Ectodermal cell (in vitro differentiated cells): ENCODE data around the gene GPR37.

ENCODE experiments used
- H3K27ac ChIP-seq: 2 replicates; pipeline ENCODE4 v1.7.0; 2013; ENCODE audit warnings: mild to moderate bottlenecking, low read depth, low read length; ENCODE audit not compliant: insufficient read depth, poor library complexity, severe bottlenecking
- H3K27me3 ChIP-seq: 2 replicates; pipeline ENCODE4 v1.7.0; 2013; ENCODE audit warnings: mild to moderate bottlenecking, low read length; ENCODE audit not compliant: insufficient read depth, control insufficient read depth, poor library complexity, severe bottlenecking
- H3K36me3 ChIP-seq: one replicate; pipeline ENCODE4 v1.7.0; 2013; ENCODE audit warnings: low read length; ENCODE audit not compliant: control insufficient read depth, insufficient read depth
- H3K4me1 ChIP-seq: one replicate; pipeline ENCODE4 v1.7.0; 2013; ENCODE audit warnings: low read length; ENCODE audit not compliant: control insufficient read depth, insufficient read depth
- H3K4me3 ChIP-seq: 2 replicates; pipeline ENCODE4 v1.7.0; 2013; ENCODE audit warnings: low read depth, low read length, control low read depth; ENCODE audit not compliant: insufficient read depth
- H3K9me3 ChIP-seq: 2 replicates; pipeline ENCODE4 v1.7.0; 2013; ENCODE audit warnings: mild to moderate bottlenecking, low read length, moderate library complexity; ENCODE audit not compliant: control insufficient read depth
- WGBS, 2 experiments: methylation state at CpG; one replicate each; pipeline ENCODE4 v1.1.7; 2013; ENCODE audit warnings: missing lambda C conversion rate in 2 of 2; 5-methylcytosine and 5-hydroxymethylcytosine counted together

The GPR37 gene

GRCh38 chr7:124737760-124738300 lies 27.8 kb downstream of the GPR37 start:
- no peaks in the 10 kb centered on the region for H3K4me1 ChIP-seq
- H3K4me3 ChIP-seq, result no peak overlapping the region
- H3K9me3 ChIP-seq, result no peaks in the 10 kb centered on the region
- no peaks in the 10 kb centered on the region for H3K36me3 ChIP-seq
- 100% methylated on average over 1 of the region's 2 CpGs for WGBS, 2 experiments
- H3K27me3 ChIP-seq, result no peaks in the 10 kb centered on the region
- H3K27ac ChIP-seq, result no peak overlapping the region

DNA sequence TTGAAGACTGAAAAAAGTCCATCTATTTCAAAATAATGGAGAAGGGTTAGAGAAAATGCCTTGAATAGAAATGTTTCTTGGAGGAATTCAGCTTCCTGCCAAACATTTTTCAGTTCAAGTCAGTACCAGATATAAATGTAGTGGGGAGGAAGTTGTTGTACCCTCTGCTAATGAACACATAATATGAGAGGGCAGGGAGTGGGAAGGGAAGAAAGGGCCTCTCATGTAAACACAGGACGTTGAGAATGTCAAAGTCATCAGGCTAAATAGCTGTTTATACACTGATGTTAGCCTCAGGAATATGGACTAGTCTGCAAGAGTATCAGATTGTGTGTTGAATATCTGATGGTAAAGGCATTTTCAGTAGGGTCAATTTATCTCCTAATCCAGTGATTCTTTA lies 37.0 kb downstream of the GPR37 start:
- Histone ChIP-seq H3K36me3 (no peaks in the 10 kb centered on the region), H3K27ac (no peak overlapping the region), H3K9me3 (no peaks in the 10 kb centered on the region), H3K4me3 (no peak overlapping the region), H3K4me1 (peaks cover 7% of the 10 kb centered on the region), H3K27me3 (no peaks in the 10 kb centered on the region)
- 59 to 76% methylated on average over 1 of the region's 1 CpG for WGBS, 2 experiments

GRCh38 chr7:124724507-124725192 lies 40.9 kb downstream of the GPR37 start:
- 64 to 77% methylated on average over 3 to 4 of the region's 4 CpGs for WGBS, 2 experiments
- Histone ChIP-seq H3K36me3 (no peaks in the 10 kb centered on the region), H3K9me3 (no peaks in the 10 kb centered on the region), H3K27ac (peak overlapping the region; percentile 11), H3K27me3 (no peaks in the 10 kb centered on the region), H3K4me3 (no peak overlapping the region), H3K4me1 (peaks cover 7% of the 10 kb centered on the region)

DNA sequence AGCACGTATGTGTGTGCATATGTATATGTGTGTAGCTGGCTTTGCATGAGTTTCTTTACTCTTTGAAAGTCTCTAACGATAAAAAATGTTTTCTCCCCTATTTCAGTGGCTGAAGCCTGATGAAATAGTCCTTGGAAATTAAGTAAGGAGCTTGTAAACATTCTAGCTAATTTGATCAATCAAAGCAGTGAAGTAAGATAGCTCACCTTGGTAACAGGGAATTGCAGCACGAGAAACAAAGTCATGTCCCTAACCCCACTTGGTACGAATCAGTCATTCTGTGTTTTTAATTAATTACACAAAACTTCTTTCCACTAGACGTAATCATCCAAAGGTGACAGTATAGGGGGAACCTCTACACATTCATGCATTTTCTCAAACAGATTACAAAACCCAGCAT lies 41.5 kb downstream of the GPR37 start:
- no peaks in the 10 kb centered on the region for H3K9me3 ChIP-seq
- H3K36me3 ChIP-seq, result no peaks in the 10 kb centered on the region
- 90 to 93% methylated on average over 5 of the region's 5 CpGs for WGBS, 2 experiments
- H3K27ac ChIP-seq, result peak overlapping the region; percentile 11
- H3K27me3 ChIP-seq, result no peaks in the 10 kb centered on the region
- H3K4me1 ChIP-seq, result peaks cover 7% of the 10 kb centered on the region
- H3K4me3 ChIP-seq, result no peak overlapping the region

DNA sequence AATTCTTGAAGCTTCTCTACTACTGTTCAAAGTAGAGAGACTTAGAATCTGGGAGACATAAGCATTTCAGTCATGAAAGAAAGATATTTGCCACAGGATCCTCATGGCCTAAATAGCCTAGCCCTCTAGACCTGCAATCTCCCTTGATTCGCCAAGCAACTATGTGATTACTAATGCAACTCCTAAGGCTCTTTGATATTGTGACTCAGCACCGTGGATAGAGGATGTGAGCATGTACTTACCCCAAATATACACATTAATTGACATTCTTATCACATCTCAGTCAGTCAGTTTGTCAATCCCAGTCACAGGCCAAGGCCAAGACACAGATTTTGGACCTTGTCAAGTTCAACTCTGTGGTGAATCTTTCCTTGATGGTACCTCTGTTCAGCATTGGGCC lies 42.6 kb downstream of the GPR37 start:
- 83 to 87% methylated on average over 2 of the region's 2 CpGs for WGBS, 2 experiments
- no peak overlapping the region for H3K27ac ChIP-seq
- H3K36me3 ChIP-seq, result no peaks in the 10 kb centered on the region
- H3K4me1 ChIP-seq, result peaks cover 7% of the 10 kb centered on the region
- H3K9me3 ChIP-seq, result no peaks in the 10 kb centered on the region
- no peaks in the 10 kb centered on the region for H3K27me3 ChIP-seq
- H3K4me3 ChIP-seq, result no peak overlapping the region

GRCh38 chr7:124722292-124722691 lies 43.3 kb downstream of the GPR37 start:
- H3K27ac ChIP-seq, result no peak overlapping the region
- H3K4me3 ChIP-seq, result no peak overlapping the region
- H3K4me1 ChIP-seq, result peaks cover 7% of the 10 kb centered on the region
- no peaks in the 10 kb centered on the region for H3K9me3 ChIP-seq
- WGBS, 2 experiments, result 95 to 98% methylated on average over 3 of the region's 3 CpGs
- H3K27me3 ChIP-seq, result no peaks in the 10 kb centered on the region
- H3K36me3 ChIP-seq, result no peaks in the 10 kb centered on the region

GRCh38 chr7:124720195-124720594 lies 45.4 kb downstream of the GPR37 start:
- Histone ChIP-seq H3K4me1 (peaks cover 7% of the 10 kb centered on the region), H3K9me3 (no peaks in the 10 kb centered on the region), H3K36me3 (no peaks in the 10 kb centered on the region), H3K27ac (no peak overlapping the region), H3K4me3 (no peak overlapping the region), H3K27me3 (no peaks in the 10 kb centered on the region)
- 76 to 83% methylated on average over 1 of the region's 1 CpG for WGBS, 2 experiments

GRCh38 chr7:124718032-124718766 lies 47.4 kb downstream of the GPR37 start:
- Histone ChIP-seq H3K9me3 (no peaks in the 10 kb centered on the region), H3K27me3 (no peaks in the 10 kb centered on the region), H3K4me1 (no peaks in the 10 kb centered on the region), H3K36me3 (no peaks in the 10 kb centered on the region), H3K4me3 (no peak overlapping the region), H3K27ac (no peak overlapping the region)
- 92 to 95% methylated on average over 3 to 4 of the region's 4 CpGs for WGBS, 2 experiments

- 83 to 84% methylated on average over 1 of the region's 1 CpG for WGBS, 2 experiments
- H3K4me3 ChIP-seq, result no peak overlapping the region
- H3K36me3 ChIP-seq, result no peaks in the 10 kb centered on the region
- no peaks in the 10 kb centered on the region for H3K9me3 ChIP-seq
- H3K27ac ChIP-seq, result no peak overlapping the region
- H3K4me1 ChIP-seq, result no peaks in the 10 kb centered on the region
- no peaks in the 10 kb centered on the region for H3K27me3 ChIP-seq
Observed at GRCh38 chr7:124716894-124717293, 48.7 kb downstream of the GPR37 start.

DNA sequence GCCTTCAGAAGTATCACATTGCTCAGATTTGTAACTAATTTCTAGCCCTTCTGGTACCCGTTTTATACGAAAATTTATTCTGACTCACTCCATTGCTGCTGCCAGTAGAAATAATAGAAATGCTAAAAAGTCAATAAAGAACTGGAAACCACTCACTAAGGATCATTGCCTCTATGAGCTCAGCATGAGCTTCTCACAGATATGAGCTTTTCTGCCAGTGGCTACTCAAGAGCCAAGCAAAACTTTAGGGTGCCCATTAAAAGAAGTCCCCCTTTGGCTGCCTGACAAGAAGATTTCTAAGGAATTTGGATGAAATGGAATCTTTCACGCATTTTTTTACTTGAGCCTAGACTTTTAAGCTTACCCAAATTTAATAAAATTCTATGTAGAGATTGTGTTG lies 52.5 kb downstream of the GPR37 start:
- H3K4me3 ChIP-seq, result no peak overlapping the region
- H3K36me3 ChIP-seq, result no peaks in the 10 kb centered on the region
- no peaks in the 10 kb centered on the region for H3K9me3 ChIP-seq
- H3K4me1 ChIP-seq, result no peaks in the 10 kb centered on the region
- no peaks in the 10 kb centered on the region for H3K27me3 ChIP-seq
- WGBS, 2 experiments, result 89 to 100% methylated on average over 3 of the region's 3 CpGs
- no peak overlapping the region for H3K27ac ChIP-seq
